Stromal cell of bone marrow (primary cell): ENCODE measurements around the gene CHST15.
"Not testable (repeated sequence)": the region's sequence is repeated elsewhere in the genome, so short reads cannot be mapped to it uniquely, and the experiment has no call there.

Experiments
- DNase-seq: peaks from one replicate; pipeline ENCODE4 v3.0.0-alpha.2; 2012; ENCODE audit warnings: low read depth

Gene CHST15

GRCh38 chr10:124043310-124044142 lies 49.9 kb downstream of the CHST15 start:
- DNase-seq = no peak

- DNase-seq = no peak
These were observed 50.6 kb downstream of the CHST15 start for GRCh38 chr10:124042656-124043309.

- peak; percentile 36 for DNase-seq
These were observed 51.5 kb downstream of the CHST15 start for GRCh38 chr10:124041675-124042445.

GRCh38 chr10:124040451-124041188 lies 52.8 kb downstream of the CHST15 start:
- no peak for DNase-seq

GRCh38 chr10:124039483-124040013 lies 53.9 kb downstream of the CHST15 start:
- no peak for DNase-seq

- no peak for DNase-seq
These were observed 55.6 kb downstream of the CHST15 start for GRCh38 chr10:124037784-124038183.

- no peak for DNase-seq
These were observed 56.1 kb downstream of the CHST15 start for GRCh38 chr10:124037286-124037685.

- DNase-seq = no peak
These were observed 56.7 kb downstream of the CHST15 start for GRCh38 chr10:124036746-124037145.

GRCh38 chr10:124035928-124036558 lies 57.4 kb downstream of the CHST15 start:
- DNase-seq = no peak

- no peak for DNase-seq
These were observed 58.0 kb downstream of the CHST15 start for GRCh38 chr10:124035306-124035927.

GRCh38 chr10:124034576-124035305 lies 58.7 kb downstream of the CHST15 start:
- not testable (repeated sequence) for DNase-seq

- DNase-seq = no peak
These were observed 59.5 kb downstream of the CHST15 start for GRCh38 chr10:124033887-124034218.

- DNase-seq = peak; percentile 58
These were observed 60.2 kb downstream of the CHST15 start for GRCh38 chr10:124032971-124033886.

GRCh38 chr10:124032087-124032935 lies 61.1 kb downstream of the CHST15 start:
- DNase-seq = no peak

- DNase-seq = no peak
These were observed 62.8 kb downstream of the CHST15 start for GRCh38 chr10:124030492-124031110.

GRCh38 chr10:124030061-124030460 lies 63.3 kb downstream of the CHST15 start:
- DNase-seq = no peak

- DNase-seq = no peak
These were observed 63.8 kb downstream of the CHST15 start for GRCh38 chr10:124029559-124029958.
